HepG2 (cell line): ENCODE results near the gene ITGB8. TPM values are rescaled to one million over a fixed set of nuclear protein-coding genes. Genes with fewer than 3 reads are reported as not detected.

Experiments used
- ATAC-seq: fragments of 200-7000 bp; cut with Tn5 transposase; 3 replicates; pipeline ENCODE4 v1.9.1; 2020; ENCODE audit warnings: mild to moderate bottlenecking, moderate library complexity
- BruUV-seq: library from RNA; stranded (reverse); fragments of 400-500 nt; replicated peaks from 2 replicates; lab custom pipeline; 2021; lab: Mats Ljungman, UMichigan
- CTCF ChIA-PET: fragments of 300-600 bp; formaldehyde crosslinking; extraction: SDS; loops from one replicate; lab custom pipeline; 2021; ENCODE audit warnings: low total read pairs, inconsistent platforms, low intra/inter-chr PET ratio; lab: Yijun Ruan, JAX
- POLR2A ChIA-PET: fragments of 350-600 bp; sonication (Branson Sonifier 250); formaldehyde crosslinking; loops from one replicate; lab custom pipeline; 2020; ENCODE audit warnings: antibody characterized with exemption, inconsistent platforms; lab: Yijun Ruan, JAX
- DNase-seq: peaks from one replicate; pipeline ENCODE4 v3.0.0-alpha.2; 2015; ENCODE audit warnings: low spot score
- FAIRE-seq: peaks from 3 replicates; lab custom pipeline; 2011; peaks lifted over from hg19 to GRCh38; lab: Jason Lieb, UNC
- H2AFZ ChIP-seq: one replicate; pipeline ENCODE4 v1.6.1; 2011; ENCODE audit warnings: low read length, inconsistent platforms
- H3K27ac ChIP-seq: fragments of 300-600 bp; 3 replicates; pipeline ENCODE4 v1.8.0; 2011; ENCODE audit warnings: mixed run types, mild to moderate bottlenecking, mixed read lengths, low read length, inconsistent platforms; ENCODE audit not compliant: insufficient read depth; ENCODE audit errors: extremely low read length
- H3K27me3 ChIP-seq, 2 experiments: fragments of 200-600 bp in 1 of 2; 2 replicates in 1 of 2; 3 replicates in 1 of 2; pipeline versions ENCODE4 v1.6.0 to v1.8.0; 2011; ENCODE audit warnings: low read length in 2 of 2, mild to moderate bottlenecking in 2 of 2, moderate library complexity in 2 of 2, inconsistent platforms in 1 of 2; ENCODE audit not compliant: insufficient read depth in 2 of 2, control insufficient read depth in 1 of 2
- H3K36me3 ChIP-seq, 2 experiments: fragments of 200-600 bp in 1 of 2; replicated peaks in 1 of 2; 2 replicates in 1 of 2; 3 replicates in 1 of 2; pipeline versions ENCODE4 v1.5.1 to v1.8.0; 2011; ENCODE audit warnings: low read length in 2 of 2, inconsistent platforms in 1 of 2; ENCODE audit not compliant: insufficient read depth in 2 of 2, control insufficient read depth in 1 of 2
- H3K4me1 ChIP-seq: 2 replicates; pipeline ENCODE4 v1.5.1; 2012; ENCODE audit warnings: low read length, inconsistent platforms; ENCODE audit not compliant: insufficient read depth
- H3K4me2 ChIP-seq: 2 replicates; pipeline ENCODE4 v1.6.0; 2011; ENCODE audit warnings: low read depth, low read length, inconsistent platforms
- H3K4me3 ChIP-seq, 3 experiments: fragments of 200-600 bp in 1 of 3; sonication (generic), shearing (Covaris generic) in 1 of 3; replicated peaks in 1 of 3; 2 replicates each; pipeline ENCODE4 v1.5.1; 2011 to 2016; ENCODE audit warnings: low read length in 3 of 3, inconsistent platforms in 2 of 3, low read depth in 2 of 3, mild to moderate bottlenecking in 2 of 3, control low read depth in 1 of 3, mixed read lengths in 1 of 3; ENCODE audit not compliant: insufficient read depth in 1 of 3
- H3K79me2 ChIP-seq: one replicate; pipeline ENCODE4 v1.6.1; 2011; ENCODE audit warnings: low read length, inconsistent platforms; ENCODE audit not compliant: insufficient read depth
- H3K9ac ChIP-seq: 2 replicates; pipeline ENCODE4 v1.6.0; 2011; ENCODE audit warnings: mild to moderate bottlenecking, low read depth, low read length, inconsistent platforms; ENCODE audit not compliant: insufficient read depth
- H3K9me3 ChIP-seq: 2 replicates; pipeline ENCODE4 v1.5.1; 2012; ENCODE audit warnings: mild to moderate bottlenecking, low read length
- H4K20me1 ChIP-seq: 2 replicates; pipeline ENCODE4 v1.6.0; 2011; ENCODE audit warnings: inconsistent platforms, mild to moderate bottlenecking, low read length, moderate library complexity; ENCODE audit not compliant: insufficient read depth
- FOXJ3 ChIP-seq: sonication (generic); formaldehyde crosslinking; IDR thresholded peaks from 2 replicates; pipeline ENCODE4 v1.4.0; 2020; ENCODE audit warnings: missing genetic modification reagents, mild to moderate bottlenecking, borderline replicate concordance
- POLR2AphosphoS2 ChIP-seq: IDR thresholded peaks from 2 replicates; pipeline ENCODE4 v1.6.1; 2011; ENCODE audit warnings: low read depth, low read length, improper control_type of control experiment
- WGBS: methylation state at CpG from one replicate; pipeline ENCODE4 v1.1.6; 2017; ENCODE audit warnings: low lambda C conversion rate; 5-methylcytosine and 5-hydroxymethylcytosine counted together
- in situ Hi-C: cut with HindIII; loops from 2 replicates; pipeline ENCODE4 v1.10.0; 2017; ENCODE audit warnings: low pct_unique_long_range_greater_than_20kb; ENCODE audit not compliant: extremely low pct_ligation_motif_present
- intact Hi-C: fragments of 100-400 bp; cut with micrococcal nuclease; formaldehyde crosslinking; loops from one replicate; pipeline ENCODE4 v1.10.0; 2022; ENCODE audit not compliant: unreplicated experiment
- polyA plus RNA-seq, 8 experiments: library from polyadenylated mRNA; depleted of rRNA in 3 of 8; stranded (reverse) in 7 of 8; unstranded in 1 of 8; fragments of >200 nt; fragmentation: Illumina TruSeq in 4 of 8; extraction: Trizol in 4 of 8; gene quantifications; 2 replicates each; pipeline versions ENCODE4 v1.2.1 to v1.2.3, GENCODE V29; 2011 to 2016; ENCODE audit warnings: low read depth in 4 of 8, missing spikeins in 1 of 8, mixed read lengths in 1 of 8; ENCODE audit not compliant: insufficient read depth in 1 of 8
- total RNA-seq, 5 experiments: library from RNA; depleted of rRNA; stranded (reverse); fragments of >200 nt; fragmentation: Illumina TruSeq; extraction: Trizol; gene quantifications; 2 replicates each; pipeline ENCODE4 v1.2.3, GENCODE V29; 2016; ENCODE audit warnings: low read depth in 1 of 5

ITGB8 gene
- total and polyA plus RNA-seq, 2 of the 13 experiments (the other 11 are each of a cell fraction or from before 2014, with no cell fraction given), result 0.01 TPM; not detected in 1

DNA sequence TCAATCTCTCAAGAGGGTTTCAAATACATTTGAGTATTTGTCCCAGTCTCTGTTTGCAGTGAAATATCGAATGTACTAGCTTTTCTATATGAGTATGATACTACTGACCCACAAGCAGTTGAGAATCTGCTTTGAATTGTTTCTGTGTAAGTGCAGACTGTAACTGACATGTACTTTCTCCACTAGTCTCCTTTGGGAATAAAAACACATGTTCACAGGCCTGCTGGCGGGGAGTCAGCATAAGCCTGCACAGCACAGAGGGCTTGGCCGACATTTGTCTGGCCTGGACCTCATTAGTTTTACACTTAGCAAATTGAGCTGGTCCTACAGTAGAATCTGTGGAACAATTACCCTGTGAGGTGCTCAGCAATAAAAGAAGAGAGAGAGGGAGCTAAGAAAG is 72.6 kb downstream of the ITGB8 start:
- intact Hi-C loops, result loop anchor here (10.0 kb wide), 1 partner anchor 59 kb away; no protein-coding TSS in a partner anchor

DNA sequence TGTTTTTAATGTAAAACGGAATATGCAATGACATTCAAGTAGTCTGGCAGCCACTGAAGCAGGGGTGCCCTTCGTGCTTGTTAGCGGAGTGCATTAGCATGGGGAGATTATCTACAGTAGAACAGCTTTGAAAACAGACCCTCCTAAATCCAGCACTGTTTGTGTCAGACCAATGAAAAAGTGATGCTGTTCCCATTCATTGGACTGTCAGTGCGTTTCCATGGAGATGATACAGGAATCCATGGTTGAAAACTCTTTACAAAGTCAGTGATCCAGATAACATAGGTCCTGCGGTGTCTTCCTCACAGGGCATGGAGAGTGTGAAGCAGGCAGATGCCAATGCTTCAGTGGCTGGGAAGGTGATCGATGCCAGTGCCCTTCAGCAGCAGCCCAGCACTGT is 73.6 kb downstream of the ITGB8 start:
- H3K4me1 ChIP-seq, result no peaks in the 10 kb centered on the region
- no peak for ATAC-seq
- ChIA-PET CTCF (no interaction called here), POLR2A (no interaction called here)
- no peaks in the 10 kb centered on the region for H3K36me3 ChIP-seq
- in situ Hi-C loops (no loop called here), intact Hi-C loops (loop anchor here (10.0 kb wide), 1 partner anchor 60 kb away; no protein-coding TSS in a partner anchor)
- TF ChIP-seq FOXJ3 (CRISPR knock-in tag), result no peak
- no peaks in the 10 kb centered on the region for H3K79me2 ChIP-seq
- H3K9me3 ChIP-seq, result no peaks in the 10 kb centered on the region
- no peaks in the 10 kb centered on the region for H3K27me3 ChIP-seq
- WGBS, result 34% methylated on average over 5 of the region's 6 CpGs
- H2AFZ ChIP-seq, result no peak overlapping the region
- no peak for FAIRE-seq
- no peak overlapping the region for H3K4me3 ChIP-seq
- no peak overlapping the region for H3K27ac ChIP-seq
- H4K20me1 ChIP-seq, result no peaks in the 10 kb centered on the region
- H3K4me2 ChIP-seq, result no peak overlapping the region
- BruUV-seq, result no TSS peak
- DNase-seq, result no peak
- no peak overlapping the region for H3K9ac ChIP-seq

More for the DNA sequence above, 72.6 kb downstream of the ITGB8 start:
- Histone ChIP-seq H3K79me2 (no peaks in the 10 kb centered on the region), H3K4me2 (no peak overlapping the region), H3K9me3 (no peaks in the 10 kb centered on the region), H3K4me3 (no peak overlapping the region), H2AFZ (no peak overlapping the region), H3K27ac (no peak overlapping the region), H3K9ac (no peak overlapping the region), H3K4me1 (no peaks in the 10 kb centered on the region), H3K36me3 (no peaks in the 10 kb centered on the region), H4K20me1 (no peaks in the 10 kb centered on the region), H3K27me3 (no peaks in the 10 kb centered on the region)
- no peak for DNase-seq
- no peak for FAIRE-seq
- TF ChIP-seq POLR2AphosphoS2, result no peak
- ChIA-PET CTCF (no interaction called here), POLR2A (no interaction called here)
- in situ Hi-C loops, result no loop called here
- ATAC-seq, result no peak
- 21% methylated on average over 3 of the region's 3 CpGs for WGBS
- BruUV-seq, result no TSS peak
